Measurements from ENCODE around the gene RABL6. TPM values are rescaled to one million over a fixed set of nuclear protein-coding genes. Genes with fewer than 3 reads are reported as not detected.
A peak's percentile ranks its signal among the peaks of the same experiment; 100 is the strongest.
"Not testable (repeated sequence)": the region's sequence is repeated elsewhere in the genome, so short reads cannot be mapped to it uniquely, and the experiment has no call there.

The RABL6 gene, protein sequence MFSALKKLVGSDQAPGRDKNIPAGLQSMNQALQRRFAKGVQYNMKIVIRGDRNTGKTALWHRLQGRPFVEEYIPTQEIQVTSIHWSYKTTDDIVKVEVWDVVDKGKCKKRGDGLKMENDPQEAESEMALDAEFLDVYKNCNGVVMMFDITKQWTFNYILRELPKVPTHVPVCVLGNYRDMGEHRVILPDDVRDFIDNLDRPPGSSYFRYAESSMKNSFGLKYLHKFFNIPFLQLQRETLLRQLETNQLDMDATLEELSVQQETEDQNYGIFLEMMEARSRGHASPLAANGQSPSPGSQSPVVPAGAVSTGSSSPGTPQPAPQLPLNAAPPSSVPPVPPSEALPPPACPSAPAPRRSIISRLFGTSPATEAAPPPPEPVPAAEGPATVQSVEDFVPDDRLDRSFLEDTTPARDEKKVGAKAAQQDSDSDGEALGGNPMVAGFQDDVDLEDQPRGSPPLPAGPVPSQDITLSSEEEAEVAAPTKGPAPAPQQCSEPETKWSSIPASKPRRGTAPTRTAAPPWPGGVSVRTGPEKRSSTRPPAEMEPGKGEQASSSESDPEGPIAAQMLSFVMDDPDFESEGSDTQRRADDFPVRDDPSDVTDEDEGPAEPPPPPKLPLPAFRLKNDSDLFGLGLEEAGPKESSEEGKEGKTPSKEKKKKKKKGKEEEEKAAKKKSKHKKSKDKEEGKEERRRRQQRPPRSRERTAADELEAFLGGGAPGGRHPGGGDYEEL
- total RNA-seq (ENCODE audit: insufficient read depth, low replicate concordance), result 40.2 TPM

DNA sequence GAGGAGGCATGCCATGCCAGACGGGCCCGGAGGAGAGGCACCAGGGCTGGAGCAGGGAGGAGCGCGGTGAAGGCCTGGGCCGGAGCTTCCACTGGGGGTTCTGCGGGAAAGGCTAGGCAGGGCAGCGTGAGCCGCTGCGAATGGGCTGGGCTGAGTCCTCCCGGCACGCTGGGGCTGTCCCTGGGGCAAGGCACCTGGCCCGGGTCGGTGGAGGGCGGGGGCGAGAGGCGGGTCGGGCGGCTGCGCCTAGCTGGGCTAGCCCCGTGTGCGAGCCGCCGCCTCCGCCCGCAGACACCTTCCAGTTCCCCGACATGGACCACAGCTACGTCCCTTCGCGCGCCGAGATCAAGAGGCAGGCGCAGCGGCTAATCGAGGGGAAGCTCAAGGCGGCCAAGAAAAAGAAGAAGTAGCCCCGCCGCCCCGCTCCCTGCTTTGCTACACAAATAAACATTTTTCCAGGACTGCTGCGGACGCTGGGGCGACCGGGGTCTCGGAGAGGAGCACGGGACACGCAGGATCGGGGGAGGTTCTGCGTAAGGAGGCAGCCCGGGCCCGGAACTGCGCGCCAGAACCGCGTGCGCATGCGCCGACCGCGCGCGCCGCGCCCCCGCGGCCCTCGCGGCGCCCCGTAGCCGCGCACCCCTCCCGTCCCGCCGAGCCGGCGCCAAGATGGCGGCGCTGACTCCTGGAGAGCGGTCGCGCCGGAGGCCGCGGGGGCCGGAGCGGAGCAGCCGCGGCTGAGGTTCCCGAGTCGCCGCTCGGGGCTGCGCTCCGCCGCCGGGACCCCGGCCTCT, at the start of gene RABL6:
RABL6 (plus strand) TSS at position 668 of the 794 bp plus-strand sequence. CDS start 249 bp downstream, outside the sequence.
- DNase-seq (ENCODE audit: low spot score), result peak; percentile 80

DNA sequence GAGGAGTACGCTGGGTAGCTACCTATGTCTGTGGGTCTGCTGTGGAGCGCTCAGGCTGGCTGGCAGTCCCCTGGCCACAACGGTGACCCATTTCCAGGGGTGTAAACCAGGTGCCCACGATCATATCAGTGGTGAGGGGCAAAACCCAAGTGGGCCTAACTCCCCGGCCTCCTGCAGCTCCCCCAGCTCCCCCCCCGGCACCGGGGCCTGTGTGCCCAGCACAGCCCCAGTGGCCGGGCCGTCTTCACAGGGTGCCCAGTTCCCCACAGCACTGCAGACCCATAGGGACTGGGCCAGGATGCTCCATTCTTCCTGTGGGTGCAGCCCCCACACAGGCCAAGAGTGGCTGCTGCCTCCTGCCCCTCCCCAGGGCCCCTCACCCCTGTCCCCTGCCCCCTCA, 48.7 kb upstream of the RABL6 start:
- no peak for DNase-seq (ENCODE audit: low spot score)

- DNase-seq (ENCODE audit: low spot score), result no peak
Measured at GRCh38 chr9:136759436-136760325, 48.1 kb upstream of the RABL6 start.

DNA sequence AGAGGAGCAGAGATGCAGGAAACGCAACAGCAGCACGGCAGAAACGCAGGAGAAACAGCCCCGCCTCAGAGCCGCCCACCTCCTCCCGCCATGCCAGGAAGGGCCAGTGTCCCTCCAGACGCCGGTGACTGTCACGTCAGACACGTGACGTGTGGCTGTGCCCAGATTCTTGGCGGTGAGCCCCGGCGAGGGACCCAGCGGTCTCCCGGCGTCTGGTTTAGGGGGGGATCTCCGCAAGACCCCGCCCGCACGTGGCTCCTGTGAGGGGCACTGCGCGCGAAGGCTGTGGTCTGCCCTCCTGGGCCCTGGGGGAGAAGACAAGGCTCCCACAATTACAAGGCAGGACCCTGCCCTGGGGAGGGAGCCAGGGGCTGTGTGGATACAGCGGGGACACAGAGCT, 47.3 kb upstream of the RABL6 start:
- DNase-seq (ENCODE audit: low spot score), result no peak

GRCh38 chr9:136760834-136761544, 46.8 kb upstream of the RABL6 start:
- DNase-seq (ENCODE audit: low spot score), result peak; percentile 81

GRCh38 chr9:136761545-136761981, 46.2 kb upstream of the RABL6 start:
- DNase-seq (ENCODE audit: low spot score), result no peak

GRCh38 chr9:136762221-136762691, 45.5 kb upstream of the RABL6 start:
- DNase-seq (ENCODE audit: low spot score), result no peak

- peak; percentile 8 for DNase-seq (ENCODE audit: low spot score)
Measured at GRCh38 chr9:136762915-136763648, 44.7 kb upstream of the RABL6 start.

- no peak for DNase-seq (ENCODE audit: low spot score)
Measured at GRCh38 chr9:136763649-136764035, 44.1 kb upstream of the RABL6 start.

GRCh38 chr9:136764301-136764891, 43.4 kb upstream of the RABL6 start, which contains the start of gene LCN15:
Gene LCN15 (minus strand): TSS chr9:136764518. CDS start chr9:136764488, 30 bp downstream.
- DNase-seq (ENCODE audit: low spot score), result no peak

- DNase-seq (ENCODE audit: low spot score), result no peak
Measured at GRCh38 chr9:136765041-136765440, 42.7 kb upstream of the RABL6 start.

- not testable (repeated sequence) for DNase-seq (ENCODE audit: low spot score)
Measured at GRCh38 chr9:136765745-136766409, 41.9 kb upstream of the RABL6 start.

DNA sequence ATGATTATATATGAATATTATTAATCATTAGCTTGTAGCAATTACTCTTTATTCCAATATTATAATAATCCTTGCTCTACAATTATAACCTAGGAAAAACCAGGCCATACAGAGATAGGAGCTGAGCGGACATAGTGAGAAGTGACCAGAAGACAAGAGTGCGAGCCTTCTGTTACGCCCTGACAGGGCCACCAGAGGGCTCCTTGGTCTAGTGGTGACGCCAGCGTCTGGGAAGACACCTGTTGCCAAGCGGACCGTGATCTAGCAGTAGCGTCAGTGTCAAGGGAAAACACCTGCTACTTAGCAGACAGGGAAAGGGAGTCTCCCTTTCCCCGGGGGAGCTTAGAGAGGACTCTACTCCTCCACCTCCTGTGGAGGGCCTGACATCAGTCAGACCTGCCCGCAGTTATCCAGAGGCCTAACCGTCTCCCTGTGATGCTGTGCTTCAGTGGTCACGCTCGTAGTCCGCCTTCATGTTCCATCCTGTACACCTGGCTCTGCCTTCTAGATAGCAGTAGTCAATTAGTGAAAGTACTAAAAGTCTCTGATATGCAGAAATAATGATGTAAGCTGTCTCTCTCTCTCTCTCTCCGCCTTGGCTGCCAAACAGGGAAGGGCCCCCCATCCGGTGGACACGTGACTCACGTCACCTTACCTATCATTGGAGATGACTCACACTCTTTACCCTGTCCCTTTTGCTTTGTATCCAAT, 41.2 kb upstream of the RABL6 start:
- not testable (repeated sequence) for DNase-seq (ENCODE audit: low spot score)

- no peak for DNase-seq (ENCODE audit: low spot score)
Measured at GRCh38 chr9:136769710-136770191, 38.0 kb upstream of the RABL6 start.

DNA sequence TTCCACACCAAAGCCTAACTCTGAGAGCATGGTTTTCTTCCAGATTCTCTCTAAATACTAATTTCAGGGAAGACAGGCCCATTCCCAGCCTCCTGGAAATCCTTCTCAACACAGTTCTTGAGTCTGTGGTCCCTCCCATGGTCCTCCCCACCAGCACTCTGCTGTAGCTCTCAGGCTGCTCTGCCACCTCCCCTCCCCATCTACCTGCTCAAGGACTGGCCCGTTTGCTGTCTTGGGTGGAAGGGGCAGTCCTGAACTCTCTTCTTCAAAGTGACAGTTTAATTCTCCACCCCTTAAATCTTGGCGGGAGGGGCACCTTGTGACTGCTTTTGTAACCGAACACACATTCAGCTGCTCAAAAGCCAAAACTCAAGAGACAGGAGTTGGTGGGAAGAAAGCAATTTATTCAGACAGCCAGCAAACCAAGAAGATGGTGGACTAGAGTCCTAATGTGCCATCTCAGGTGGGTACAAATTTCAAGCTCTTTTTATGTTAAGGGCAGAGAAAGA, 35.8 kb upstream of the RABL6 start:
- DNase-seq (ENCODE audit: low spot score), result no peak

DNA sequence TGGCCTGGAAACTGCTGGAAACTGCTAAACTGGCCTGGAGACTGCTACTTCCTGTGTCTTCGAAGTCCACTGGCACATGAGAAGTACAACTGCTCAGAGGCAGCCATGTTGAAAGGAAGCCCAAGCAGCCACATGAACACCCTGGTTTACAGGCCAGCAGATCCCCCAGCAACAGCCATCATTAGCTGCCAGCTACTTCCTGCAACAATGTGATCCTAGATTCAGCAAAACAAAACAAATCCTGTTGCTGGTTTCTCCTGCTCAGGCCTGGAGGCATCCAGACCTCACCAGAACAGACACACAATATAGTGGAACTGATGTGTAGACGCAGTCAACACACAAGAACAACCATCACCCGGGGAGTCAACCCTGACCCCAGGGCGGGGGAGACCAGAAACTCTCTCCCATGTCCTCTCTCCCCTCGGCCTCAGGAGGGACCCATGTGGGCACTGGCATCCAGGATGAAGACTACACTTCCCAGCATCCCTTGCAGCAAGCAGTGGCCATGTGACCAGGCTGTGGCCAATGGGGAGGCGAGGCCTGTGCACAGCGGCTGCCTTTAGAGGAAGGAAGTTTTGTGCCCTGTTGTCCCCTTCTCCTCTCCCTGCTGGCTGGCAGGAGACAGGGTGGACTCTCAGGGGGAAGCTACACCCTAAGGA, 34.2 kb upstream of the RABL6 start:
- no peak for DNase-seq (ENCODE audit: low spot score)
